Uterus (tissue), 2 donors: ENCODE measurements around the gene ITPKC.

Source experiments
- CTCF ChIP-seq, 4 experiments: fragments of 200-600 bp in 2 of 4; fragments of 450-650 bp in 2 of 4; sonication (generic) in 2 of 4; IDR thresholded peaks; one replicate each; pipeline ENCODE4 v1.5.1; 2016 to 2019; ENCODE audit warnings: antibody characterized with exemption in 4 of 4, mild to moderate bottlenecking in 2 of 4, moderate library complexity in 1 of 4
- POLR2A ChIP-seq, 2 donors: fragments of 450-650 bp; IDR thresholded peaks; one replicate each; pipeline ENCODE4 v1.6.1; 2016; ENCODE audit warnings: antibody characterized with exemption in 2 of 2, mild to moderate bottlenecking in 1 of 2, moderate library complexity in 1 of 2

DNA sequence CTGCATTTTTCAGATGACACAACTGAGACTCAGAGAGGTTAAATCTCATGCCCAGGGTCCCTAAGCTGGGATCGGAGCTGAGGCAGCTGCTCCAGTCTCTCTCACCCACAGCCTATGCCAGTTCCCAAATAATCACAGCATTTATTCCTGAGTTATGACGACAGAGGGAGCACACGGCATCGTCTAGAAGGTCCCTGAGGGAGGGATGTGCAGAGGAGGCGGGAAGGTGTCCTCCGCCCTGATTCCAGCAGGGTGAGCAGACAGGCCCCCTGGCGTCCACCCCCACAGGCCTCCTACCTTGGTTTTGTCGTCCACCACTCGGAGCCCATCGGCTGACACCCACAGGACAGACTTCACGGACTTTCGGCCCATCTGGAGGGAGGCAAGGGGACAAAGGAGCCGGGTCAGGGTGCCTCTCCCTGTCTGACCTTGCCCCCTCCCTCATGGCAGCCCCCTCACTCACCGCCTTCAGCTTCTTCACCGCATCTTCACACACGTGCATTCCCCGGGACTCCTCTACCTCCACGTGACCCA is 34.4 kb upstream of the ITPKC start:
- TF ChIP-seq POLR2A (IDR thresholded peaks at IDR 0.05) (no peak), CTCF (IDR thresholded peaks at IDR 0.05) (no peak)
